Measurements from ENCODE around the gene NRAS. TPM values are rescaled to one million over a fixed set of nuclear protein-coding genes. Genes with fewer than 3 reads are reported as not detected.

The NRAS gene
- polyA plus RNA-seq, 1 donor (not counting 4 experiments of a cell fraction or from before 2014, with no cell fraction given) = 49.5 TPM

DNA sequence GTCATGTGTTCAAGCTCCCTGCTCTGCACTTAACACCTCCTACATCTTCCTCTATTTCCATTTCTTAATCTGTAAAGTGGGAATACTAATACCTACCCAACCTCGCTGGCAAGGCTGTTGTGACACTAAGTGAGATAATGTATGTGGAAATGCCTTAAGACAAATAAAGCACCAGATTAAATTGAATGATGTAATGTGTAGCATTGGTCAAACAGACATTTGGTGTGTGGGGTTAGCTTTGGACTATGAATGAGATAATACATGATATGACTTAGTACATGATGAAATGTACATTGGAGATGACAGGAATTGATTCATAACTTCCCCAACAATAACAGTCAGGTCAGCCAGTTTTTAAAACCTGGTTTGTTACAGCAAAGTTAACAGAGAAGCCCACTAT is 26.4 kb downstream of the NRAS start:
- Histone ChIP-seq H3K4me3 (ENCODE audit: control insufficient read depth in 2 of 3, extremely low read depth in 1 of 3, insufficient read depth in 2 of 3, low read depth in 1 of 3, low read length in 3 of 3) (no peak overlapping the region), H3K79me2 (ENCODE audit: control insufficient read depth, insufficient read depth, low read length) (no peaks in the 10 kb centered on the region), H3K27ac (ENCODE audit: control insufficient read depth, insufficient read depth, low read length) (no peak overlapping the region), H3K36me3 (ENCODE audit: control insufficient read depth in 2 of 2, extremely low read depth in 1 of 2, insufficient read depth in 2 of 2, low read length in 2 of 2) (no peaks in the 10 kb centered on the region), H2AFZ (ENCODE audit: control insufficient read depth, low read length) (no peak overlapping the region), H3K9me3 (ENCODE audit: control insufficient read depth, low read depth, low read length) (no peaks in the 10 kb centered on the region), H3K27me3 (ENCODE audit: control insufficient read depth, extremely low read depth, insufficient read depth, low read length) (no peaks in the 10 kb centered on the region), H3K4me2 (ENCODE audit: control insufficient read depth, extremely low read depth, insufficient read depth, low read depth, low read length) (no peak overlapping the region), H3K9me1 (ENCODE audit: control insufficient read depth, extremely low read depth, insufficient read depth, low read length) (no peaks in the 10 kb centered on the region), H4K20me1 (ENCODE audit: control insufficient read depth, extremely low read depth, insufficient read depth, low read length) (no peaks in the 10 kb centered on the region), H3K9ac (ENCODE audit: control insufficient read depth, extremely low read depth, insufficient read depth, low read length) (no peak overlapping the region), H3K4me1 (ENCODE audit: control insufficient read depth, extremely low read depth, insufficient read depth, low read length) (no peaks in the 10 kb centered on the region)
- DNase-seq (ENCODE audit: low read depth, low spot score) (no peak), FAIRE-seq (no peak)
- dilution Hi-C loops (cut with MboI; ENCODE audit: extremely low pct_ligation_motif_present, low sequenced_read_pairs) = no loop called here
- TF ChIP-seq EZH2 (IDR thresholded peaks at IDR 0.05; ENCODE audit: low read length) = no peak
- TF ChIP-seq, protein P1, sequence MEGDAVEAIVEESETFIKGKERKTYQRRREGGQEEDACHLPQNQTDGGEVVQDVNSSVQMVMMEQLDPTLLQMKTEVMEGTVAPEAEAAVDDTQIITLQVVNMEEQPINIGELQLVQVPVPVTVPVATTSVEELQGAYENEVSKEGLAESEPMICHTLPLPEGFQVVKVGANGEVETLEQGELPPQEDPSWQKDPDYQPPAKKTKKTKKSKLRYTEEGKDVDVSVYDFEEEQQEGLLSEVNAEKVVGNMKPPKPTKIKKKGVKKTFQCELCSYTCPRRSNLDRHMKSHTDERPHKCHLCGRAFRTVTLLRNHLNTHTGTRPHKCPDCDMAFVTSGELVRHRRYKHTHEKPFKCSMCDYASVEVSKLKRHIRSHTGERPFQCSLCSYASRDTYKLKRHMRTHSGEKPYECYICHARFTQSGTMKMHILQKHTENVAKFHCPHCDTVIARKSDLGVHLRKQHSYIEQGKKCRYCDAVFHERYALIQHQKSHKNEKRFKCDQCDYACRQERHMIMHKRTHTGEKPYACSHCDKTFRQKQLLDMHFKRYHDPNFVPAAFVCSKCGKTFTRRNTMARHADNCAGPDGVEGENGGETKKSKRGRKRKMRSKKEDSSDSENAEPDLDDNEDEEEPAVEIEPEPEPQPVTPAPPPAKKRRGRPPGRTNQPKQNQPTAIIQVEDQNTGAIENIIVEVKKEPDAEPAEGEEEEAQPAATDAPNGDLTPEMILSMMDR (optimal IDR thresholded peaks at IDR 0.05 in 1 of 3, IDR thresholded peaks at IDR 0.05 in 1 of 3, conservative IDR thresholded peaks at IDR 0.05 in 1 of 3; ENCODE audit: extremely low read depth in 1 of 3, insufficient read depth in 2 of 3, low read length in 3 of 3) = no peak

DNA sequence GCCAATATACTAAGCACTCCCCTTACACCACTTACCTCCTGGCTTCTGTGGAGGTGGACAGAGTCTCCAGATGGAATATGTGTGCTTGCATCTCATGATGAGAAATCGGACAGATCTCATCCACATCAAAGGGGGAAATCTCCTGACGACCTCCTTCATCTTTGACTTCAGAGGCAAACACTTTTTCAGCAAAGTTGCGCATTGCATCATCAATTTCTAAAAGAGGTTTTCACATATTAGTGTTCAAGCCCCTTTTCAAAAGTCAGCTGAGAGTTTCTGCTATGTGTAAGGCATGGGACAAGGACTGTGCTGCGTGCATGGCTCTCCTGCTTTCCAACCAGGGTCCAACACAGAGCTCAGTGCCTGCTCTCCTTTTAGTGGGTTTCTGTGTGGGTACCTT is 28.0 kb downstream of the NRAS start:
- TF ChIP-seq, protein P1 (optimal IDR thresholded peaks at IDR 0.05 in 1 of 3, IDR thresholded peaks at IDR 0.05 in 1 of 3, conservative IDR thresholded peaks at IDR 0.05 in 1 of 3; ENCODE audit: extremely low read depth in 1 of 3, insufficient read depth in 2 of 3, low read length in 3 of 3) = no peak
- TF ChIP-seq EZH2 (IDR thresholded peaks at IDR 0.05; ENCODE audit: low read length) = no peak
- H3K9ac ChIP-seq (ENCODE audit: control insufficient read depth, extremely low read depth, insufficient read depth, low read length) = no peak overlapping the region
- H4K20me1 ChIP-seq (ENCODE audit: control insufficient read depth, extremely low read depth, insufficient read depth, low read length) = no peaks in the 10 kb centered on the region
- no peak overlapping the region for H3K4me2 ChIP-seq (ENCODE audit: control insufficient read depth, extremely low read depth, insufficient read depth, low read depth, low read length)
- H3K36me3 ChIP-seq (ENCODE audit: control insufficient read depth in 2 of 2, extremely low read depth in 1 of 2, insufficient read depth in 2 of 2, low read length in 2 of 2) = no peaks in the 10 kb centered on the region
- DNase-seq (ENCODE audit: low read depth, low spot score) = no peak
- no peaks in the 10 kb centered on the region for H3K9me1 ChIP-seq (ENCODE audit: control insufficient read depth, extremely low read depth, insufficient read depth, low read length)
- FAIRE-seq = no peak
- dilution Hi-C loops (cut with MboI; ENCODE audit: extremely low pct_ligation_motif_present, low sequenced_read_pairs) = no loop called here
- no peaks in the 10 kb centered on the region for H3K79me2 ChIP-seq (ENCODE audit: control insufficient read depth, insufficient read depth, low read length)
- H3K4me1 ChIP-seq (ENCODE audit: control insufficient read depth, extremely low read depth, insufficient read depth, low read length) = no peaks in the 10 kb centered on the region
- no peak overlapping the region for H3K27ac ChIP-seq (ENCODE audit: control insufficient read depth, insufficient read depth, low read length)
- H2AFZ ChIP-seq (ENCODE audit: control insufficient read depth, low read length) = no peak overlapping the region
- no peaks in the 10 kb centered on the region for H3K27me3 ChIP-seq (ENCODE audit: control insufficient read depth, extremely low read depth, insufficient read depth, low read length)
- no peak overlapping the region for H3K4me3 ChIP-seq (ENCODE audit: control insufficient read depth in 2 of 3, extremely low read depth in 1 of 3, insufficient read depth in 2 of 3, low read depth in 1 of 3, low read length in 3 of 3)
- no peaks in the 10 kb centered on the region for H3K9me3 ChIP-seq (ENCODE audit: control insufficient read depth, low read depth, low read length)
